ENCODE results near the gene RPTOR.

Gene RPTOR

GRCh38 chr17:80771612-80772005 is 227.0 kb downstream of the RPTOR start:
- in situ Hi-C loops (cut with MboI; ENCODE audit: low pct_unique_long_range_greater_than_20kb, low sequenced_read_pairs, unreplicated experiment) = no loop called here
- no peak for DNase-seq (ENCODE audit: low spot score)
- TF ChIP-seq CTCF (IDR thresholded peaks at IDR 0.05; ENCODE audit: extremely low read depth, insufficient read depth, missing control alignments) = no peak

GRCh38 chr17:80772906-80773242 is 228.2 kb downstream of the RPTOR start:
- in situ Hi-C loops (cut with MboI; ENCODE audit: low pct_unique_long_range_greater_than_20kb, low sequenced_read_pairs, unreplicated experiment) = no loop called here
- no peak for DNase-seq (ENCODE audit: low spot score)
- TF ChIP-seq CTCF (IDR thresholded peaks at IDR 0.05; ENCODE audit: extremely low read depth, insufficient read depth, missing control alignments) = no peak

- no peak for TF ChIP-seq CTCF (IDR thresholded peaks at IDR 0.05; ENCODE audit: extremely low read depth, insufficient read depth, missing control alignments)
- in situ Hi-C loops (cut with MboI; ENCODE audit: low pct_unique_long_range_greater_than_20kb, low sequenced_read_pairs, unreplicated experiment) = no loop called here
- DNase-seq (ENCODE audit: low spot score) = no peak
These were observed 228.8 kb downstream of the RPTOR start for GRCh38 chr17:80773243-80773991.

- no peak for DNase-seq (ENCODE audit: low spot score)
- in situ Hi-C loops (cut with MboI; ENCODE audit: low pct_unique_long_range_greater_than_20kb, low sequenced_read_pairs, unreplicated experiment) = no loop called here
- TF ChIP-seq CTCF (IDR thresholded peaks at IDR 0.05; ENCODE audit: extremely low read depth, insufficient read depth, missing control alignments) = no peak
These were observed 229.5 kb downstream of the RPTOR start for GRCh38 chr17:80774146-80774545.

GRCh38 chr17:80774643-80775281 is 230.1 kb downstream of the RPTOR start:
- DNase-seq (ENCODE audit: low spot score) = no peak
- TF ChIP-seq CTCF (IDR thresholded peaks at IDR 0.05; ENCODE audit: extremely low read depth, insufficient read depth, missing control alignments) = no peak
- in situ Hi-C loops (cut with MboI; ENCODE audit: low pct_unique_long_range_greater_than_20kb, low sequenced_read_pairs, unreplicated experiment) = no loop called here

GRCh38 chr17:80775863-80776262 is 231.2 kb downstream of the RPTOR start:
- no peak for DNase-seq (ENCODE audit: low spot score)
- no peak for TF ChIP-seq CTCF (IDR thresholded peaks at IDR 0.05; ENCODE audit: extremely low read depth, insufficient read depth, missing control alignments)
- in situ Hi-C loops (cut with MboI; ENCODE audit: low pct_unique_long_range_greater_than_20kb, low sequenced_read_pairs, unreplicated experiment) = no loop called here

All from GM13977 (cell line).